ENCODE measurements around the gene DEPDC5. TPM values are rescaled to one million over a fixed set of nuclear protein-coding genes. Genes with fewer than 3 reads are reported as not detected.

Gene DEPDC5
- total RNA-seq, 1 donor from 2014 or later = 33.0 TPM

- Mint-ChIP-seq H3K4me3 (ENCODE audit: low read depth) (no peak overlapping the region), H3K27me3 (peaks cover 7% of the 10 kb centered on the region), H3K9me3 (ENCODE audit: low read depth) (no peaks in the 10 kb centered on the region), H3K27ac (no peak overlapping the region), H3K36me3 (ENCODE audit: insufficient read depth) (no peaks in the 10 kb centered on the region), H3K4me1 (ENCODE audit: low read depth) (no peaks in the 10 kb centered on the region)
- no peak for DNase-seq (ENCODE audit: low spot score, unreplicated experiment)
- no peak for TF ChIP-seq CTCF (IDR thresholded peaks at IDR 0.05; ENCODE audit: unreplicated experiment)
These were observed 182.3 kb downstream of the DEPDC5 start for GRCh38 chr22:31935961-31936635.

- H3K4me3 Mint-ChIP-seq (ENCODE audit: low read depth) = no peak overlapping the region
- H3K27me3 Mint-ChIP-seq = peaks cover 10% of the 10 kb centered on the region
- no peak overlapping the region for H3K27ac Mint-ChIP-seq
- TF ChIP-seq CTCF (IDR thresholded peaks at IDR 0.05; ENCODE audit: unreplicated experiment) = no peak
- H3K4me1 Mint-ChIP-seq (ENCODE audit: low read depth) = no peaks in the 10 kb centered on the region
- no peak for DNase-seq (ENCODE audit: low spot score, unreplicated experiment)
- no peaks in the 10 kb centered on the region for H3K9me3 Mint-ChIP-seq (ENCODE audit: low read depth)
- H3K36me3 Mint-ChIP-seq (ENCODE audit: insufficient read depth) = no peaks in the 10 kb centered on the region
These were observed 183.5 kb downstream of the DEPDC5 start for GRCh38 chr22:31937341-31937740.

GRCh38 chr22:31938296-31938695, 184.5 kb downstream of the DEPDC5 start:
- Mint-ChIP-seq H3K4me1 (ENCODE audit: low read depth) (no peaks in the 10 kb centered on the region), H3K36me3 (ENCODE audit: insufficient read depth) (no peaks in the 10 kb centered on the region), H3K4me3 (ENCODE audit: low read depth) (no peak overlapping the region), H3K9me3 (ENCODE audit: low read depth) (no peaks in the 10 kb centered on the region), H3K27me3 (peaks cover 10% of the 10 kb centered on the region), H3K27ac (no peak overlapping the region)
- no peak for TF ChIP-seq CTCF (IDR thresholded peaks at IDR 0.05; ENCODE audit: unreplicated experiment)
- no peak for DNase-seq (ENCODE audit: low spot score, unreplicated experiment)

GRCh38 chr22:31940506-31940905, 186.7 kb downstream of the DEPDC5 start:
- no peak for DNase-seq (ENCODE audit: low spot score, unreplicated experiment)
- Mint-ChIP-seq H3K4me1 (ENCODE audit: low read depth) (no peaks in the 10 kb centered on the region), H3K27ac (no peak overlapping the region), H3K27me3 (peaks cover 10% of the 10 kb centered on the region), H3K36me3 (ENCODE audit: insufficient read depth) (no peaks in the 10 kb centered on the region), H3K4me3 (ENCODE audit: low read depth) (no peak overlapping the region), H3K9me3 (ENCODE audit: low read depth) (no peaks in the 10 kb centered on the region)
- no peak for TF ChIP-seq CTCF (IDR thresholded peaks at IDR 0.05; ENCODE audit: unreplicated experiment)

- peaks cover 2% of the 10 kb centered on the region for H3K4me1 Mint-ChIP-seq (ENCODE audit: low read depth)
- H3K27ac Mint-ChIP-seq = no peak overlapping the region
- no peaks in the 10 kb centered on the region for H3K36me3 Mint-ChIP-seq (ENCODE audit: insufficient read depth)
- no peak overlapping the region for H3K4me3 Mint-ChIP-seq (ENCODE audit: low read depth)
- no peak for DNase-seq (ENCODE audit: low spot score, unreplicated experiment)
- peaks cover 10% of the 10 kb centered on the region for H3K27me3 Mint-ChIP-seq
- TF ChIP-seq CTCF (IDR thresholded peaks at IDR 0.05; ENCODE audit: unreplicated experiment) = no peak
- no peaks in the 10 kb centered on the region for H3K9me3 Mint-ChIP-seq (ENCODE audit: low read depth)
These were observed 188.3 kb downstream of the DEPDC5 start for GRCh38 chr22:31942091-31942490.
